Mesenteric fat pad (tissue), 1 donor: ENCODE measurements around the gene PPM1J. TPM values are rescaled to one million over a fixed set of nuclear protein-coding genes. Genes with fewer than 3 reads are reported as not detected.
"Not testable (repeated sequence)": the region's sequence is repeated elsewhere in the genome, so short reads cannot be mapped to it uniquely, and the experiment has no call there.

Source experiments
- DNase-seq: peaks from one replicate; pipeline ENCODE4 v3.0.0-alpha.2; 2020; ENCODE audit warnings: low spot score
- total RNA-seq: library from RNA; stranded (reverse); fragmentation: NEBNext Ultra II Directional; extraction: Animal tissue kit (Norgen Biotek cat#: 25700); gene quantifications from one replicate; pipeline ENCODE4 v1.2.1, GENCODE V29; 2021
- donor health status: DM: yes; HTN: yes; CAD: no.

The PPM1J gene
- total RNA-seq, 1 donor from 2014 or later: 0.61 TPM

DNA sequence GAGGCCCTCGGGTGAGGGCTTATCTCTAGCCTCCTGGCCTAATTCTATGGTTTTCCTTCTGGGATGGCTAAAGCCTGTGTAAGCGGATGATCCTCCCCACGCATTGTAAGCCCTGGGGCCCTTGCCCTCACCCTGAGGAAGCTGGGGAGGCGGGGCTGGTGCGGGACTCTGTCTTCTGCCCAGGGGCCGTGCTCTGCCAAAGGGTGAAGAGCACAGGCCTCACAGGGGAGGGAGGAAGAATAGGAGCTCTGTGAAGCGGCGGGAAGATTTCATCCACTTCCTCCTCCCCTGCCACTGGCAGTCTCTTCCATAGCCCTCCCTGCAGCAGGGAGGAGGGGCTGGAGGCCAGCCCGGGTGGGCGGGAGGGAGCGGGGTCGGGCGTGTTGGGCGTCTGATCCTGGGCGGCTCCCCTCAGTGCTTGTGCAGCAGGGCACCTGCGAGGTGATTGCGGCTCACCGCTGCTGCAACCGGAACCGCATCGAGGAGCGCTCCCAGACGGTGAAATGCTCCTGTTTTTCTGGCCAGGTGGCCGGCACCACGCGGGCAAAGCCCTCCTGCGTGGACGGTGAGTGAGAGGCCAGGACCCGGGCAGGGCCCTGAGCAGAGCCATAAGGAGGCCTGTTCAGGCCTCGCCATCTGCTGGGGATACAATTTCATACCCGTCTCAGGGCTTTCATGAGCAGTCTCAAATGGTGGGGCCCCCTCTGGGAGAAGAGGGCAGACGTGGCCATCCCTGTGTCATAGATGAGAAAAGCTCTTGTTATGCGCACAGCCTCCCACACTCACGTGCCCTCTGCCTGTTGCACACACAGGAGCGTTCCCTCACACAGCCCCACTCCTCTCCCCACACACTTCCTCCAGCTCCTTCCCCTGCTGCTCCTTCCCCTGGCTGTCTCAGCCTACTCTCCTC, 7.7 kb upstream of the PPM1J start:
- DNase-seq: peak; percentile 81

DNA sequence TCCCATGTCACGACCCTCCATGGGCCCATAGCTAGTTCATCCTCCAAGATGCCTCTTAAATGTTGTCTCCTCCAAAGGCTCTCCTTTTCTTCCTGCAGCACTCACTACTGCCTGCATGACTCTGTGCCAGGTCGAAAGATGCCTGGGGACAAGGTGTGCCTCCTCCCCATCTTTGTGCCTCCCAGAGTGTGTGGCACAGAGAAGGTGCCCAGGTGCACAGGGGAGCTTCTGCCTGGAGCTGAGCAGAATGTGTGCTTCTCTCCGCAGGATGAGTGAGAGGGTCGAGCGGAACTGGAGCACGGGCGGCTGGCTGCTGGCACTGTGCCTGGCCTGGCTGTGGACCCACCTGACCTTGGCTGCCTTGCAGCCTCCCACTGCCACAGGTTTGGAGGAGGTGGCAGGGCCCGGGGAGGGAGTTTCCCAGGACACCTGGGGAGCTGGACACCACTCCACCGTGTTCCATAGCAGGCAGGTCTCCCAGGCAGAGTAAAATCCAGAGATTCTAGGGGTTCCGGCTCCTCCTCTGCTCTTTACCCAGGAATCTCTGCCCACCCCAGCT, 6.9 kb upstream of the PPM1J start:
- DNase-seq: peak; percentile 86

DNA sequence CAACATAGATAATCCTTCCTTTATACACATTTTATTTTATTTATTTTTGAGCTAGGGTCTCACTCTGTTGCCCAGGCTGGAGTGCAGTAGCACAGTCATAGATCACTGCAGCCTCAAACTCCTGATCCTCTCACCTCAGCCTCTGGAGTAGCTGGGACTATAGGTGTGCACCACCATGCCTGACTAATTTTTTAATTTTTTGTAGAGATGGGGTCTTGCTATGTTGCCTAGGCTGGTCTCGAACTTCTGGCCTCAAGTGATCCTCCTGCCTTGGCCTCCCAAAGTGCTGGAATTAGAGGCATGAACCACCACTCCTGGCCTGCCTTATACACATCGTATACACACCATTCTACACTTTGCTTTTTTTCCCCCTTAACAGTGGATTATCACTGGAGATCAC, 6.2 kb upstream of the PPM1J start:
- DNase-seq: not testable (repeated sequence)

- DNase-seq: no peak
These were observed 5.7 kb upstream of the PPM1J start for GRCh38 chr1:112720800-112721199.

GRCh38 chr1:112719706-112720105, 4.6 kb upstream of the PPM1J start:
- no peak for DNase-seq

DNA sequence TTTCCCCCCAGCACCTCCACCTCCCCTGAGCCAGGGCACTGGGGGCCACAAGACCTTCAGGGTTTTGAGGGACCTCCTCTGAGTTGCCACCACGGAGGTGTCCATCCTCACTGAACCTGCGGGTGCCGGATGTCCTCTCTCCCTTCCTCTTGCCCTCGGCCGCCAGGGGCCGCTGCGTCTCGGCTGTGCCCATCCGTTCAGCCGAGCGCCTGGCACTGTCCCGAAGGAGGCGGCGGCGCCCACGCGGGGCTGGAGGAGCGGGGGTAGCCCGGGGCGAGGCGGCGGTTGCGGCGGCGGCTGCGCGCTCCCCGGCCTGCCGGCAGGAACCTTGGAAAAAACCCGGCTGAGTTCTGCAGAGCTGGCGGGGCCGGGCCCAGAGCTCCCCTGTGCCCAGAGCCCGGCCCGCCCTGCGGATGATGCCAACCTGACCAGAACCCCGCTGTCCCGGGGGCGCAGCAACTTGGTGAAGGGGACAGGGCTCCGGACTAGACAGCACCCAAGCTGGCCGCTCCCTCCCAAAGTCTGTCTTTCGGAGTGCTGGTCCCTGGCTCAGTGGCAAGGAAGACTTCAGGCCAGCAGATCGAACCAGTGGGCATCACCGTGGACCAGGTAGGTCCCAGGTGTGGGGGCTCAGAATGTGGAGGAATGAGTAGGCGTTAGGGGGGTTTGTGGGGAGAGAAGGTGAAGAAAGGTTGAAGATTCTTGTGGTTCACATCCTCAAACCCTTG, 3.7 kb upstream of the PPM1J start:
- peak; percentile 95 for DNase-seq

DNA sequence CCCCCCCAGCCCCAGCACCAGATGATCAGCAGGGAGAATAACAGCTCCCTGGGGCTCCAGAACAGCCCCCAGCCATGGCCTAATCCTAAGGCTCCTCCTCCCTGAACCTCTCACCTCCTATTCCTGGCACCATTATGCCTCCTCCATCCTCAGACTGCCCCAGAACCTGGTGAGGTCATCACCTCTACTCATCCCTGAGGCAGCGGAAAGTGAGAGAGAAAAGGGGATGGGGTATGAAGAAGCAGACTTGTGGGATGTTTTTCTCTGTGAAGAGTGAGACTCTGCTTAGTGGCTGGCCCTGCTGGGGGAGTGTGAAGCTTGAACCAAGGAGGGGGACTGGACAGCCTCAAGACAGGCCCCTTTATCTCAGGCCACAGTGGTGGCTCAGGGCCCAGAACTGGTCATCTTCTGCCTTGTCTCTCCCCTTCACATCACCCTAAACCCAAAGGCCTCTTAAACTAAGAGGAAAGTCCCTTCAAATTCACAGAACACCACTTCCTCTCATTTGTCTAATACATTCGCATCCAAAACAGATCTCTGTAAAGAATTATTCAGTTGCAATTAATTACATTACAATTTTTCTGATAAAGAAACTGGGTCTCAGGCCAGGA, 2.2 kb upstream of the PPM1J start:
- DNase-seq: no peak

GRCh38 chr1:112716133-112716720, 1.1 kb upstream of the PPM1J start:
- DNase-seq: peak; percentile 93

- DNase-seq: peak; percentile 90
These were observed 544 bp downstream of the PPM1J start for GRCh38 chr1:112714313-112715263.

- DNase-seq: no peak
These were observed 1.4 kb downstream of the PPM1J start for GRCh38 chr1:112713466-112714312.

DNA sequence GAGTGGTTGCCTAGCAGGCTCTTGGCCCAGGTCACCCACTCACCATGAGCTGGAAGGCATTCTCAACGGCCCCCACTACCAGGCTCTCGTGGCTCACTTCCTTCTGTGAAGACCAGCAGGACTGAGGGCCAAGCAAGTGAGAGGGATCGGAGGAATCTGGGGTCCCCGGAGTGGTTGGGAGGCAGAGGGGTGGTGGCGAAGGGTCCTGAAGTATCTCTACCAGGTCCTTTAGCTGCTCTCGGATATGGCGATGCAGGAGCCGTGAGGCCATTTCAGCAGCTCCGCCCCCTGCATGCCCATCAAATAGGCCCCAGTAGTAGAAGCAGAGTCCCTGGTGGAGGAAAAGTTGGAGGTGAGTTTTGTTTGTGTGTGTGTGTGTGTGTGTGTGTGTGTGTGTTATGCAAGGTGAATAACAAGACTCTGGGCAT, 2.4 kb downstream of the PPM1J start:
- DNase-seq: no peak

DNA sequence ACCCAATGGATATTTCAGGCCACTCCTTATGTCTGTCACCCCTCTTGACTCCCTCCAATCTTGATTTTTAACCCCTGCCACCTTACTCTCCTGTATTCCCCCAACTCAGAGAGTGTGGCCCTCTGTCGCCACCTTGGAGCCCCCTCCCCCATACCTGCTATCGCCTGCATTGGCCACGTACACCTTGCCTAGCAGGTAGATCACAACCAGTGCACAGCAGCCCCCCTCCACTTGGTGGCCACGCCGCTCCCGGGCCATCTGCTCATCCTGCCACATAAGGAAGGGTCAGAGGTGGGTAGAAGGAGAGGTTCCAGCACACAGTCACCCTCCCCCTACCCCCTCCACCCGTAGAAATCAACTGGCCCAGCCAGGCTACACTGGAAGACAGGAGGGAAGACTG, 2.9 kb downstream of the PPM1J start:
- no peak for DNase-seq

- DNase-seq: no peak
These were observed 3.5 kb downstream of the PPM1J start for GRCh38 chr1:112711670-112712069.

GRCh38 chr1:112711041-112711440, 4.1 kb downstream of the PPM1J start:
- DNase-seq: no peak

DNA sequence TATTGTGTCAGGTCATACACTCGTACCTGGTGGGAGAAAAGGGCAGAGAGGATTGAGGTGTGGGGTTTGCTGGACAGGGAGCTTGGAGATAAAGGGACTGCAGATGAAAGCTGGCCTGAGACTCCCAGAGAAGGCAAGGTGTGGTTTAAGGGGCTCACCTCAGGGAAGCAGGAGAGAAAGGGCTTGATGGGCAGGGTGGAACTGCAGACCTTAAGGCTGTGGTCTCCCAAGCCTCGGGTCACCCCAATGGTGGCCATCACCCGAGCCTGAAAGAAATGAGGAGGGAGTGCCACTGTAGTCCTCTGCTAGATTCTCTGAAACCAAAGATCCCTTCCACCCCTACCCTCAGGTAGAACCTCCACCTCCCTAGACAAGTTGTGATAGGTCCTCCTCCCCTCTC, 4.5 kb downstream of the PPM1J start:
- DNase-seq: no peak

GRCh38 chr1:112710159-112710558, 5.0 kb downstream of the PPM1J start:
- DNase-seq: peak; percentile 82

- DNase-seq: no peak
These were observed 6.6 kb downstream of the PPM1J start for GRCh38 chr1:112708489-112708888.

- no peak for DNase-seq
These were observed 7.1 kb downstream of the PPM1J start for GRCh38 chr1:112708002-112708448.
